T follicular helper cell (primary cell): ENCODE data around the gene TBCEL.
"Not testable (repeated sequence)": the region's sequence is repeated elsewhere in the genome, so short reads cannot be mapped to it uniquely, and the experiment has no call there.

Experiments used
- DNase-seq: peaks from one replicate; pipeline ENCODE4 v3.0.0-alpha.2; 2020; ENCODE audit warnings: low read depth

The TBCEL gene

DNA sequence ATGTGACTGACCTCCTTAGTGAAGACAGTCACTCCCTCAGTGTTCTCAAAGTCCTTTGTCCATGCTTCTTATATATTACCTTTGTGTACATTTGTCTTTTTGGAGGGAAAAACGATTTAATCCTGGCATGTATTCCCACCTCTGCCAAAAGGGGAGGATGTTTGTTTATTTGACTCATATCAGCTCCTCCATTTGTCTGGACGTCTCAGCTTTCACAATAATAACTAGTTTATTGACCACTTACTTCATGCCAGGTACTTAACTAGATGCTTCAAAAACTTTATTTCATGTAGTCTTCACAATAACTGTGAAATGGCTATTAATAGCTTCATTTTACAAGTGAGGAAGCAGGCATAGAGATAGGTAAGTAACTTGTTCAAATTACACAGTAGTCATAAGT is 5.3 kb downstream of the TBCEL start:
- no peak for DNase-seq

DNA sequence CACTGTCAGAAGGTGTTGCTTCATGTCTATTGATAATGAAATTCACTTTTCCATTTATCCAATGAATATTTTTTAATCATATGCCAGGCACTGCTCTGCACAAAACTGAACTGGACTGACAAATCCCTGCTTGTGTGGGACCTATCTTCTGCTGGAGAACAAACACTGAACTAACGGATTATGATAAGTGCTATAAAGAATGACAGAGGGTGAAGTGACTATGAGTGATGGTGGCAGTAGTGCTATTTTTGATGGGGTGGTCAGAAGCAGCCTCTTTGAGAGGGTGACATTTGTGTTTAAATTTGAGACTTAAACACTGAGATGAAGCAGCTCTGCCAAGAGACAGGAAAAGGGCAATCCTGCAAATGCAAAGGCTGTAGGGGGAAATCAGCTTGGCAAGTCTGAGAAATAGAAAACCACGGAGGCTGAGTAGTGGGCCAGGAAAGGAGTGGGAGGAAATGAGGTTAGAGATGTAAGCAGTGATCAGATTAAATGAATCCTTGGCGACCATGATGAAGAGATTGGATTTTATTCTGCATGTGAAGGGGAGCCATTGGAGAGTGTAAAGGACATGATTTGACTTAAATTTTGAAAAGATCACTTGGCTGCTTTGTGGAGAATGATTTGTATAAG is 6.0 kb downstream of the TBCEL start:
- DNase-seq, result no peak

DNA sequence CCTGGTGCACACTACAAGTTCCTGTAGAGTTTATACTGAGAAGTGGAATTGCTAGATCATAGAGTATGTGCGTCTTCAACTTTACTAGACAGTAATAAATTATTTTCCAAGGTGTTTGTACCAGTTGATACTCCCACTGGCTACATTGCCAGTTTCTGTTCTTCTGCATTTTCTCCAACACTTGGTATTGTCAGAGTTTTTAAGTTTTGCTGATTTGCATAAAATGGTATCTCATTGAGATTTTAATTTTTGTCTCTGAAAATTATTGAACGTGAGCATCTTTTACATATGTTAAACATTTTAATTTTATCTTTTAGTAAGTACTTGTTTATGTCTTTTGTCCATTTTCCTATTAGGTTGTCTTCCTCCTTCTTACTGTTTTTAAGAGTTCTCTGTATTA is 7.3 kb downstream of the TBCEL start:
- DNase-seq, result no peak

DNA sequence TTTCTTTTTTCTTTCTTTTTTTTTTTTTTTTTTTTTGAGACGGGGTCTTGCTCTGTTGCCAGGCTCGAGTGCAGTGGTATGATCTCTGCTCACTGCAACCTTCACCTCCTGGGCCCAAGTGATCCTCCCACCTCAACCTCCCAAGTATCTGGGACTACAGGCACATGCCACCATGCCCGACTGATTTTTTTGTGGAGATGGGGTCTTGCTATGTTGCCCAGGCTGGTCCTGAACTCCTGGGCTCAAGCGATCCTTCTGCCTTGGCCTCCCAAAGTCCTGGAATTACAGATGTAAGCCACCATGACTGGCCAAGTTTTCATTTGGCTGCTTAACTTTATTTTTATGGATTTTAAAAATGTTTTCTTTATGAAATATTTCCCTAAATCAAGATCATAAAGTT is 7.7 kb downstream of the TBCEL start:
- not testable (repeated sequence) for DNase-seq

DNA sequence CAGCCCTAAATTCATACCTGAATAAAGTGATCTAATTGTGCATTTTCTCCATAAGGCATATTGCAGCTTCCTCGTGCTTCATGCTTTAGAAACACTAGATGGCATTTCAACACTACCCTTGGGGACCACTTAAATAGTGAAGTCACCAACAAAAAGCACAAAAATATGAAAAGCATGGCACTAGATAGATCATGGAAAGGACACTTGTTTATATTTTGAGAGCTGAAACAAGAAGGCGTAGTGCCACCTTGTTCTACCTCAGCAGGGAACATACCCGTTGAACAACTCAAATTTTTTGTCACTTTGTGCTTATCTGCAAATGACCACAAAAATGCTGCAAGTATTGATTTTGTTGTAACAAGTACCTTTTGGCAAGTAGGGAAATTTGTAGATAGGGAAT is 8.6 kb downstream of the TBCEL start:
- no peak for DNase-seq

DNA sequence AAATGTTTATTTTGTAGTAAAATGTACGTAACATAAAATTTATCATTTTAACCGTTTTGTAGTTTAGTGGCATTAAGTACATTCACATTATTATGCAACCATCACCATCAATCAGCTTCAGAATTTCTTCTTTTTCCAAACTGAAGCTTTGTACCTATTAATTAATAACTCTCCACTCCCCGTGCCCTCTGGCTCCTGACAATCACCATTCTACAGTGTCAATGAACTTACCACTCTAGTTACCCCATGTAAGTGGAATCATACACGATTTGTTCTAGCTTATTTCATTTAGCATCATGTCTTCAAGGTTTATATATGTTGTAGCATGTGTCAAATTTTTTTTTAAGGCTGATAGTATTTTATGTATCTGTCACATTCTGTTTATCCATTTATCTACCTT is 9.7 kb downstream of the TBCEL start:
- DNase-seq, result no peak

DNA sequence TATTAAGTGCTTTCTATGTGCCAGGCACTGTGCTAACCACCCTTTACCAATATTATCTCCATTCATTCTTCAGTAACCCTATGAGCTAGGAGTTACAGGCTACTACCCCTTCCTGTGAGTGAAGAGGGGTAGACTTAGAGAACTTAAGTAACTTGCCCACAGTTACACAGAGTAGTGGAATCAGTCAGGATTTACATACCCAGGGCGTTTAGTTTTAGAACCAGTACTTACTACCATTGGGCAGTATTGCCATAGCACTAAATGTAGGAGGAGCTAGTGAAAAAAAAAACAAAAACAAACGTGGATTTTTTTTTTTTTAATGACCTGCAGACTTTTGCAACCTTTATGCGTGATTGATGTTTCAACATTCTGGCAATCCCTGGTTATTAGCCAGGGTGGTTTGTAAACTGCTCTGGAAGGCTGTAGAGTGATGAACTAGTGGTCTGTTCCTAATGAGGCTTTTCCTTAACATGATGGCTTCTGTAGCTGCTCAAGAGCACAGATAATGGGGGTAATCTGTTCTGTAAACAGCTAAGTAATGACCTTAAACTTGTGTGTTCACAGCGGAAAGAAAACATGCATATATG is 11.4 kb downstream of the TBCEL start:
- DNase-seq, result no peak

DNA sequence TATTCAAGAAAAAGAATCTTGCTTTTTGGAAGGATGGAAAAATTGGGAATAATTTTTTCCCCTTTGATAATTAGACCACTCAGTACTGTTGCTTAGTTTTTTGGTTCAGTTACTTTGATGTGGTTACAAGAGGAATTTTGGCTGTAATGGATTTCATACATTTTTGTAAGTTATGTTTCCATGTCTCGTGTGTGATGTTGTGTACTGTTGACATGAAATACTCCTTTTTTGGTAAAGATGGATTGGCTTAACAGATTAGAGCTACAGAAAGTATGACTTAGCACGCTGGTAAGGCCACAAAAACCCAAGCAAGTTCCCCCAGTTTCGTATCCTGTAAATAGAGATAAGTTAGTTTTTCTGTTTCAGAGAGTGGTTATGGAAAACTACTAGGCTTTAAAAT is 11.9 kb downstream of the TBCEL start:
- no peak for DNase-seq

DNA sequence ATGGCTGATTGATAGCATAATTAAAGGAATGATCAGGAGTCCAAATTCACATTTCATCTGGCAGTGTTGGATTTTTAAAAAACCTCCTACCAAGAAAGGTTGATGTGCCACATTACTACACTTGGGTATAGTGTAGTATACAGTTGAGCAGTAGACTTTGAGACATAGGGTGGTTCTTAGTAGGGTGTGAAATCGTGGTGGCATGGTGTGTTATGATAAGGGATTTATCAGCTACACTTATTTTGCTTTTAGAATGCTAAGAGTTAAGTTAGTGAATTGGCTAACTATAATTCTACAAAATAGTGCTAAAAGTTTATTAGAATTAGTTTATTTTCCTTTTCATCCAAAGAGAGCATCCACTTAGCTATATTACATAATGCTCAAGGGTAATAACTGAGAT is 13.1 kb downstream of the TBCEL start:
- DNase-seq, result no peak

DNA sequence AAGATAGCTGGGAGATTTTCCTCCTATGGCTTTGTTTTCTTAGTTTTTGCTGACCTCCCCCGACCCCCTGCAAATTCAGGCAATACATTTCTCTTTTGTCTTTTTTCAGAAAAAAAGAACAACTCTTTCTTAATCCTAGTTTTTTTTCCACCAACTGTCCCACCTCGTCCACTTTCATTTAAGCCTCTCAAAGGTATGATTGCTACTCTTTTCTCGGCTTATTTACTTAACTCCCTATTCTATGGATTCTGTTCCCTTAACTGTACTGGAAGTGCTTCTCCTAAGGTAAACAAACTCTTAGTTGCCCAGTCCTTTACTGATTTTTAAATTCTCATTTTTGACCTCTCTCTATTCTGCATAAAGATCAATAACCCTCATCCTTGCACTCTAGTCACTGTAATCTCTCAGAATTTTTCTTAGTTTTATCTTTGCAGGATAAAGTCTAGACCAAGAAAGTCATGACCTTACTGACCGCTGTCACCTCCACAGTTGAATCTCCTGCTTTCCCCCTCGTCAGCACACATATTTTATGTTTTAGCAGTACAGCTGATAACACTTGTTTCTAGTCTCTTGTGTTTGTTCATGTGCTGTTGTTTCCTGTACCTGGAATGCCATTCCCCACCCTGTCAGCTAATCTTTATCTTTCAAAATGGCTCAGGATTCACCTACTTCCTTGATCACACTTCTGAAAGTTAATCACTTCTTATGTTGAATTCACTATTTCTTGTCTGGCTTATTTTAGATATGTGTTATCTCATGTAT is 14.9 kb downstream of the TBCEL start:
- DNase-seq, result no peak

DNA sequence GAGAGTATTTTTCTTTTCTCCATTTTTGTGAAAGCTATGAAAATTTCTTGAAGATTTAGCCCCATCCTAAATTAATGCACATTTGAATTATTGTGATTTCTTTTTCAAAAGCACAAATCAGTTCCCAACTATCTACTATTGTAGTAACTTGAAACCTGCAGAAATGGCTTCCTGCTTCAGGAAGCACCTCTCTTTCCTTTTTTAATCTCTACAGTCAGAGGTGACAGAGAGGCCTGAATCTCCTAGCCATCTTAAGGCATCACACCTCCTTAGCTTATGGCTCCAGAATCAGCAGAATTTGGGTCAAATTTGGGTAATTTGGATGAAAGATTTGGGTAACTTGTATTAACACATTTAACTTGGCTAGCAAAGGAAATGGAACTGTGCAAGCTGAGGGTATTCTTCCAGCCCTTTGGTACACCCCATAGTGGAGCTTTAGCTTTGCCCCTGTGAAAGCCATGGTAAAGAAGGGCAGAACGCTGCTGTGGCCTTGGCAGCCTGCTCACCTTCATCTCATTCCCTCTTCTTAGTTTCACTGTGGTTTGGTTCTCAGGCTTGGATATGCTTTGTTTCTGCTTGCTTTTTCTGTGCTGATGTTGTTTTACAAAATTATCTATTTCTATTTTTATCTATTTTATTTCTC is 16.2 kb downstream of the TBCEL start:
- no peak for DNase-seq

DNA sequence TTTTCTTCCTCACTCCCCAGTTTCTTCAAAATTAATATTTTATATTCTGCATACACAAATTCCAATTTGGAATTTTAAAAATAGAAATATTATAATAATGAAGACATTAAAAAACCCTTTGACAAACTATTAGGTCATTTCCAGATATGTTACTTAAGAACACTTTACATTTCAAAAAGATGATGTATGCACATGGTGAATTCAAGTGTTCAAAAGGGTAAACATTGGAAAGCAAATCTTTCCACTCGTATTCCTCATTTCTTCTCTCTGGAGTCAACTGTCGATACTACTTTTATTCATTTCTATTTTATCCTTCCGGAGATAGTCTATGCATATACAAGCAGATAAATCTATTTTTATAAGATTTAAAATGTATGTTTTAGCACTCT is 16.7 kb downstream of the TBCEL start:
- no peak for DNase-seq

DNA sequence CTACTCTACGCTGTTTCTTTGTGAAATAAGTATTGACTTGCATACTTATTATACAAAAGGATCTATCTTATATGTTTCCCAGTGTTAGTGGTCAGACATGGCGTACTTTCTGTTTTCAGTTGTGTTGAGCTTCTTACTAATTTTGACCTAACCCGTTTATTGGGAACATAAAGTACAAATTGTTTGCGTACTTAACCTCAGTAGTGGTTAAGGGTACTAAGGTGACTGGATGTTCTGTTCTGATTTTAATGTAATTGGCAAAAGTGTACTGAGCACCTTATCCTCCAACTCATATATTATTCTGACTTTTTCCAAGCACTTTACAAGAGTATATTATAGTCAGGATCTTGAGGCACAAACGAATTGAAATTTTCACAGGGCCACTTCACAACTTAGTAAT is 17.2 kb downstream of the TBCEL start:
- no peak for DNase-seq

DNA sequence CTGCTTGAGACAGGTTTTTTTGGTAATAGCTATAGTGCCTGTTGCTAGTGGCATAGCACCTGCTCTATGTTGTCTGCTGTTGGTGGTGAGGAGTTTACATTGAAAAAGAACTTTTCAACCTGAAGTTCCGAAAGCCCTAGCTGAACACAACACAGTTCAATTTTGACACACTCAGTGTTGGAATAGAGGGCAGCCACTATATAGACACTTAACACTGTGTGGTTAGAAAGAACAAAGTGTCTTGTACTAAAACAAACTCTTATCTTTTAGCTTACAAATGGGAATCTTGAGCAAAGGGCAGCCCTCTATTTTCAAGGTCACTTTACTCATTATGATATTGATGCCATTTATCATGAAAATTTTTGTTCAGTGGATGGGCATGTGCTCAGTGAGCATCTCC is 18.4 kb downstream of the TBCEL start:
- DNase-seq, result no peak

DNA sequence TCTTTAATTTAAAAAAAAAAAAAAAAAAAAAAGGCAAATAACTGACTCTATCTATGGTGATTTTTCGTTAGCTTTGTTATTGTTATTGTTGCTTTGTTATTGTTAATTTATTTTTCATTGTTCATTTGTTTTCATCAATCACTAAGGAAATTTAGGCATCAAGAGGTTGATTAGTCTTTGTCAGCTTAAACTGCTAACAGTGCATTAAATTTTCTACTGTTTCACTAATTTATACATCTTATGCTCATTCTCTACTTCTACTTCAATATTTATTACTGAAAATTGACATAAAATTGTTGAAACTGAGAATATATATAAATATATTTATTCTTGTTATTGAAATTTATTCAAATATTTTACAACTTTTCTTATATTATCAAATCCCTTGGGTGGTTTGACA is 24.0 kb downstream of the TBCEL start:
- no peak for DNase-seq

DNA sequence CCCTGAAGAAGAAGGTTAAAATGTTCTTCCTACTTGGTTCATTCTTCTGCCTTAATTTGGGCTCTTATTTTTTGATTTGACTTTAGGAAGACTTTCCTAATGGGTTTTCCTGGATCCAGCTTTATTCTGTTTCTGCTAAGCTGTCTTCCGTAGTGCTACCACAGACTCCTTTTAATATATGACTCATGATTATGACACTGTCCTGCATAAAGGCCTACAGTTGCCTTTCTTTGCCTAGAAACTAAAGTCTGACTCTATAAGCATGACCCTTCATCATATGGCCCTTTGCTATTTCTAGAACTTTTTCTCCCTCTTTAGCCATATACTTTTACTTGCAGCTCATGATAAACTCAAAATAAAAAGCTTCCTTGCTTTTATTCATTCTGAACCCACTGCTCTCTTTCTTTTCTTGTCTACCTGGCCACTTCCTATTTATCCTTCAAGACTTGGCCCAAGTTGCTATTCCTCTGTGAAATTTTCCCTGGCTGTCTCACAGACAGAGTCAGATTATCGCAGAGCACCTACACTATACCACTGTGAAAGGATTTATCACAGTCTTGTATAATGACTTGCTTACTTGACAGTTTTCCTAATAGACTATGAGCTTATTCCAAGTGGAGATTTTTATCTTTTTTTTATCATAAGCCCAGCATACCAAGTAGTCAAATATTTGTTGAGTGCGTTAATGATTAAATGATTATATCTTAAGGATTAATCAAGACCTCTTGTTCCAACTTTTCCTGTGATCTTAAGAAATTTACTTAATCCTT is 24.7 kb downstream of the TBCEL start:
- no peak for DNase-seq

DNA sequence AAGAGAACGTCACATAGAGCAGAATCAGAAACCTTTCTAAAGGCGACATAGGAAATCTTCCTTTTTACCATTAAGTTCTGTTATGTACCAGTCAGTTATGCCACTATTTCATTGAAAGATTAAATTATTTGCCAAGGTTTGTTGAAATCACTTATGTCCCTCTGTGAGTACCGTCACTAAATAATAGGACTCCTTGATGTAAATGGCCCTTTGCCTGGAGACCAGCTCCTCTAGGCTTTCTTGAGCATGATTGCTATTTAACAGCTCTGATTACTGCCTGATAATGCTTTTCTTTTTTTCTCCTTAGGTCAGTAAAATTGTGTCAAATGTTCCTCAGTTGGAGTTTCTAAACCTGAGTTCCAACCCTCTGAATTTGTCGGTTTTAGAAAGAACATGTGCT is 29.3 kb downstream of the TBCEL start:
- DNase-seq, result no peak

DNA sequence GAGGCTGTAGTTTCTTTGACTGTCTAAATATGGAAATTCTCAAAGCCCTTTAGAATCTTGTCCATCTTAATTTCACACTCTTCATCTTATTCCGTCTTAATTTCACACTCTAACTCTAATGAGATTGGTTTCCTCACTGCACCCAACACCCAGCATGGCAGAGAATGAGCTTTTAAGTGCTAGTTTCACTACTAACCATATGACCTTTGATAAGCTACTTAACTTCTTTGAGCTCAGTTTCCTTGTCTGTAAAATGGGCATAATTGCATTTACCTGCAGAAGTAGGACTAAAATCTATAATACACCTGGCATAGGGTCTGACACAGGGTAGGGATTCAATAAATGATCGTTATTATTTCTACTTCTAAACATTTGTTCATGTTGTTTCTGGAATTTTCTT is 30.4 kb downstream of the TBCEL start:
- DNase-seq, result no peak

DNA sequence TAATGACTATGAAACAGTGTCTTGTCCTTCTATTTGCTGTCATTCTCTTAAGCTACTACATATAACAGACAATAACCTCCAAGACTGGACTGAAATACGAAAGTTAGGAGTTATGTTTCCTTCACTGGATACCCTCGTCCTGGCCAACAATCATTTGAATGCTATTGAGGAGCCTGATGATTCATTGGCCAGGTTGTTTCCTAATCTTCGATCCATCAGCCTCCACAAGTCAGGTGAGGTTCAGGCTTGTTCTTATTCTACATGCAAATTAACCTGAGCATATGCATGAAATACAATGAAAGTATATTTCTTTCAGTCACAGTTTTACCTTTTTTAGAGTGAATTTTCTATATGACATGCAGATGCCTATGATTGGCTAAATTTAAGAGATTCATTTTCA is 31.2 kb downstream of the TBCEL start:
- no peak for DNase-seq

DNA sequence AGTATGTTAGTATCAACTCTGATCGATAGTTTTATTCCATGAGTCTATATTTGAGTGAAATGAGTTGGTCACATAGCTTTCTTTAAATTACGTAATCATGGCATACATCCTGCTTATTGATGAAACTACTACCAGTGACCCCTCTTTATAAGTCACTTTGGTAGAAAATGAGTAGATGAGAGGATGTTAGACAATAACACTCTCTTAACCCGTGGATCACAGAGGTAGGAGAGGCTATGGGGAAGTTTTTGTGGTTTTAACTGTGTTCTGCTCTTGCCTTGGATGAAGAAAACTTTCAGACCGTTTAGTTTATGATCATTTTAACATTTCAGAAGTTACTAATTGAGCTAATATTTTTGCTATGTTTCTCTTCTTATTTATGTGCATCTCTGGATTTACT is 34.0 kb downstream of the TBCEL start:
- no peak for DNase-seq

DNA sequence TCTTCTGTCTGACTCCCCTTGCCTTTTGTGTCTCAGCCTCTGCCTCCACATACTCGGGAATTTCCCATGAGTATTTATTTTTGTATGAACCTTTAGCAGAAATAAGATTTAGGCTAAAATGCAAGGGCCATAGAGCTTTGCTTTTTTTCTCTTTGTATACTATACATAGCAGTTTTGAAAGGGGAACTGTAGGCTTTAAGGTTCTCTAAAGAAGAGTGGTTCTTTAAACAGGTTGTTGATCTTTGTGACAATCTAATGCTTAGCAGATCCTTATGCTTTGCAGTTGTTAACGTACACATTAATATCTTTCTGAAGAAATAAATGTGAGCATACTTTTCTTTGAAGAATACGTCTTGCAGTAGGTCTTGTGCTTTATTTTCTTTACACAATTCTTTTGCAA is 35.0 kb downstream of the TBCEL start:
- DNase-seq, result no peak

DNA sequence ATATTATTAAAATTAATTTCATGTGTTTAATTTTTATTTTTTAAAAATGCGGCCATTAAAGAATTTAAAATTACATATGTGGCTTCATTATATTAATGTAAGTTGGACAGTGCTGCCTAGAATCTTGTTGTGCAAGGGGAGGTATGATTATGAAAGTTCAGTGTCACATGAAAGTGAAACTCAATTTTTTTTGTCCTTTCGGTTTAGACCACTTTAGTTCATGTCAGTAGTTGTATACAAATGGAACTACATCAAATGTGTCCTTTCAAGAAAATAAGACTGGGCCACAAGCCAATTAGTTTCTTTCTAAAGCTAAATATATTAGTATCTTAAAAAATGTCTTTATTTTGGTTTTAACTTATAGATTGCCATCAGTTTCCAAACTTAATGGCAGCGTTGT is 35.7 kb downstream of the TBCEL start:
- no peak for DNase-seq
